WTC11 (cell line): ENCODE data around the gene ARHGAP15.

Experiments used
- ETV6 ChIP-seq: sonication (generic); formaldehyde crosslinking; IDR thresholded peaks from 2 replicates; pipeline ENCODE4 v1.8.1; 2022; ENCODE audit warnings: mild to moderate bottlenecking, missing genetic modification reagents
- HMGA2 ChIP-seq: fragments of 250-450 bp; sonication (Bioruptor Pico); IDR thresholded peaks from 2 replicates; pipeline ENCODE4 v1.4.0; 2021; ENCODE audit warnings: mild to moderate bottlenecking, moderate library complexity
- KAT7 ChIP-seq: sonication (generic); formaldehyde crosslinking; IDR thresholded peaks from 2 replicates; pipeline ENCODE4 v1.8.1; 2023; ENCODE audit warnings: missing genetic modification reagents, mild to moderate bottlenecking, borderline replicate concordance
- SMAD3 ChIP-seq: sonication (generic); formaldehyde crosslinking; IDR thresholded peaks from 2 replicates; pipeline ENCODE4 v1.8.0; 2022; ENCODE audit warnings: missing genetic modification reagents, mild to moderate bottlenecking, borderline replicate concordance
- ZNF219 ChIP-seq: sonication (generic); formaldehyde crosslinking; IDR thresholded peaks from 2 replicates; pipeline ENCODE4 v1.8.0; 2023; ENCODE audit warnings: missing genetic modification reagents, mild to moderate bottlenecking, borderline replicate concordance
- TF ChIP-seq, protein P1 (sequence below): fragments of 200-600 bp; IDR thresholded peaks from 2 replicates; pipeline ENCODE4 v1.8.0; 2022; ENCODE audit warnings: antibody characterized with exemption
- TF ChIP-seq, protein P2 (sequence below): sonication (generic); formaldehyde crosslinking; IDR thresholded peaks from 2 replicates; pipeline ENCODE4 v1.8.0; 2022; ENCODE audit warnings: mild to moderate bottlenecking, missing genetic modification reagents
- TF ChIP-seq, protein P3 (sequence below): sonication (generic); formaldehyde crosslinking; IDR thresholded peaks from 2 replicates; pipeline ENCODE4 v1.8.1; 2022; ENCODE audit warnings: missing genetic modification reagents, borderline replicate concordance

DNA sequence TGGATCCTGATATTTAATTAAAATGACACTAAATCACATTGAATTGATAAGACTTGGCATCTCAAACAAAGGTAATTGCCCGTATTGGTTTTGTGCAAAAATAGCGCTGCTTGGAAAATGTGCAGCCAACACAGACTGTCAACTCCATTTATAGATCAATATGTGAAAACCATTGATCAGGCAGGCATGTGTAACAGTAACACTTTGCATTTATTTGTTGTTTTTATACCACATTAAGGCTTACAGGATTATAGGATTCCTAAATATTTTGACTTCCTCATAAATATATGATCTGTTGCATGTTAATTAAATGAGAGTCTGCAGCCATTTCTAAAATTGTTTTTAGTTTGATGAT, 30.2 kb downstream of the ARHGAP15 start:
- TF ChIP-seq, protein P1, sequence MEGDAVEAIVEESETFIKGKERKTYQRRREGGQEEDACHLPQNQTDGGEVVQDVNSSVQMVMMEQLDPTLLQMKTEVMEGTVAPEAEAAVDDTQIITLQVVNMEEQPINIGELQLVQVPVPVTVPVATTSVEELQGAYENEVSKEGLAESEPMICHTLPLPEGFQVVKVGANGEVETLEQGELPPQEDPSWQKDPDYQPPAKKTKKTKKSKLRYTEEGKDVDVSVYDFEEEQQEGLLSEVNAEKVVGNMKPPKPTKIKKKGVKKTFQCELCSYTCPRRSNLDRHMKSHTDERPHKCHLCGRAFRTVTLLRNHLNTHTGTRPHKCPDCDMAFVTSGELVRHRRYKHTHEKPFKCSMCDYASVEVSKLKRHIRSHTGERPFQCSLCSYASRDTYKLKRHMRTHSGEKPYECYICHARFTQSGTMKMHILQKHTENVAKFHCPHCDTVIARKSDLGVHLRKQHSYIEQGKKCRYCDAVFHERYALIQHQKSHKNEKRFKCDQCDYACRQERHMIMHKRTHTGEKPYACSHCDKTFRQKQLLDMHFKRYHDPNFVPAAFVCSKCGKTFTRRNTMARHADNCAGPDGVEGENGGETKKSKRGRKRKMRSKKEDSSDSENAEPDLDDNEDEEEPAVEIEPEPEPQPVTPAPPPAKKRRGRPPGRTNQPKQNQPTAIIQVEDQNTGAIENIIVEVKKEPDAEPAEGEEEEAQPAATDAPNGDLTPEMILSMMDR, result no peak
- no peak for TF ChIP-seq KAT7 (CRISPR knock-in tag)
- no peak for TF ChIP-seq SMAD3 (CRISPR knock-in tag)
- TF ChIP-seq ETV6 (CRISPR knock-in tag), result no peak
- TF ChIP-seq HMGA2 (CRISPR knock-in tag), result no peak
- no peak for TF ChIP-seq ZNF219
- TF ChIP-seq, protein P2, sequence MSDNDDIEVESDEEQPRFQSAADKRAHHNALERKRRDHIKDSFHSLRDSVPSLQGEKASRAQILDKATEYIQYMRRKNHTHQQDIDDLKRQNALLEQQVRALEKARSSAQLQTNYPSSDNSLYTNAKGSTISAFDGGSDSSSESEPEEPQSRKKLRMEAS (CRISPR knock-in tag), result no peak
- TF ChIP-seq, protein P3, sequence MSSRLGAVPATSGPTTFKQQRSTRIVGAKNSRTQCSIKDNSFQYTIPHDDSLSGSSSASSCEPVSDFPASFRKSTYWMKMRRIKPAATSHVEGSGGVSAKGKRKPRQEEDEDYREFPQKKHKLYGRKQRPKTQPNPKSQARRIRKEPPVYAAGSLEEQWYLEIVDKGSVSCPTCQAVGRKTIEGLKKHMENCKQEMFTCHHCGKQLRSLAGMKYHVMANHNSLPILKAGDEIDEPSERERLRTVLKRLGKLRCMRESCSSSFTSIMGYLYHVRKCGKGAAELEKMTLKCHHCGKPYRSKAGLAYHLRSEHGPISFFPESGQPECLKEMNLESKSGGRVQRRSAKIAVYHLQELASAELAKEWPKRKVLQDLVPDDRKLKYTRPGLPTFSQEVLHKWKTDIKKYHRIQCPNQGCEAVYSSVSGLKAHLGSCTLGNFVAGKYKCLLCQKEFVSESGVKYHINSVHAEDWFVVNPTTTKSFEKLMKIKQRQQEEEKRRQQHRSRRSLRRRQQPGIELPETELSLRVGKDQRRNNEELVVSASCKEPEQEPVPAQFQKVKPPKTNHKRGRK (CRISPR knock-in tag), result no peak
